ENCODE data around the gene UNC5C.

DNA sequence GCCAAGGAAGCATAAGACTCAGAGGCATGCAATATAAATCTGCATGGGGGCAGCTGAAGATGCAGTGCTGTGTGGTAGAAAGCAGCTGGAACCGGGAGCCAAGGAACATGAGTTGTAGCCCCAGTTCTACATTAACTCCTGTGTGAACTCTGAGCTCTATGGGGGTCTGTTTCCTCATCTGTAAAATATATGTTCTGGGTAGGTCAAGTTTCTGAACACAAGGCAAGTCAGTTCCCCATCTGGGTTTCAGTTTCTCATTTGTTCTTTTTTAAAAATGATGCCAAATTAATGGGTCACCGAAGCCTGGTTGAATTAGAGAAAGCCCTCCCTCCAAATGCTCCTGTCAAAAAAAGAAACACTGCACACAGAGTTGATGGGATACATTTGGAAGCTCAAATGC lies 24.0 kb downstream of the UNC5C start:
- no peak for TF ChIP-seq POLR2AphosphoS5 (IDR thresholded peaks at IDR 0.05; ENCODE audit: insufficient read depth in 1 of 2, low read depth in 1 of 2)
- TF ChIP-seq, protein P1, sequence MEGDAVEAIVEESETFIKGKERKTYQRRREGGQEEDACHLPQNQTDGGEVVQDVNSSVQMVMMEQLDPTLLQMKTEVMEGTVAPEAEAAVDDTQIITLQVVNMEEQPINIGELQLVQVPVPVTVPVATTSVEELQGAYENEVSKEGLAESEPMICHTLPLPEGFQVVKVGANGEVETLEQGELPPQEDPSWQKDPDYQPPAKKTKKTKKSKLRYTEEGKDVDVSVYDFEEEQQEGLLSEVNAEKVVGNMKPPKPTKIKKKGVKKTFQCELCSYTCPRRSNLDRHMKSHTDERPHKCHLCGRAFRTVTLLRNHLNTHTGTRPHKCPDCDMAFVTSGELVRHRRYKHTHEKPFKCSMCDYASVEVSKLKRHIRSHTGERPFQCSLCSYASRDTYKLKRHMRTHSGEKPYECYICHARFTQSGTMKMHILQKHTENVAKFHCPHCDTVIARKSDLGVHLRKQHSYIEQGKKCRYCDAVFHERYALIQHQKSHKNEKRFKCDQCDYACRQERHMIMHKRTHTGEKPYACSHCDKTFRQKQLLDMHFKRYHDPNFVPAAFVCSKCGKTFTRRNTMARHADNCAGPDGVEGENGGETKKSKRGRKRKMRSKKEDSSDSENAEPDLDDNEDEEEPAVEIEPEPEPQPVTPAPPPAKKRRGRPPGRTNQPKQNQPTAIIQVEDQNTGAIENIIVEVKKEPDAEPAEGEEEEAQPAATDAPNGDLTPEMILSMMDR (IDR thresholded peaks at IDR 0.05), result no peak

Data from vagina (tissue), 2 donors.